Fibroblast of lung (primary cell): Measurements from ENCODE around the gene CLIC6.

Source experiments
- CTCF ChIP-seq, 2 donors: IDR thresholded peaks in 1 of 2; conservative IDR thresholded peaks in 1 of 2; 1 replicate in 1 of 2; 2 replicates in 1 of 2; pipeline ENCODE4 v1.5.1; 2011 to 2012; ENCODE audit warnings: low read length in 2 of 2, control low read depth in 1 of 2, inconsistent platforms in 1 of 2, low read depth in 1 of 2, mild to moderate bottlenecking in 1 of 2
- EZH2 ChIP-seq: IDR thresholded peaks from 2 replicates; pipeline ENCODE4 v1.5.1; 2012; ENCODE audit warnings: low read length, control low read depth, mild to moderate bottlenecking; ENCODE audit errors: missing control alignments

- TF ChIP-seq CTCF (conservative IDR thresholded peaks at IDR 0.05 in 1 of 2, IDR thresholded peaks at IDR 0.05 in 1 of 2; ENCODE audit: low read depth in 1 of 2, low read length in 2 of 2) (no peak), EZH2 (no peak)
These were observed 37.5 kb downstream of the CLIC6 start for GRCh38 chr21:34706337-34706736.
